GM19438 (cell line): ENCODE measurements around the gene ZNF862.
"Not testable (repeated sequence)": the region's sequence is repeated elsewhere in the genome, so short reads cannot be mapped to it uniquely, and the experiment has no call there.

Experiments used
- ATAC-seq: cut with Tn5 transposase; IDR thresholded peaks from one replicate; pipeline ENCODE4 v1.9.1; 2021; ENCODE audit warnings: low read depth; ENCODE audit not compliant: unreplicated experiment

Gene ZNF862

DNA sequence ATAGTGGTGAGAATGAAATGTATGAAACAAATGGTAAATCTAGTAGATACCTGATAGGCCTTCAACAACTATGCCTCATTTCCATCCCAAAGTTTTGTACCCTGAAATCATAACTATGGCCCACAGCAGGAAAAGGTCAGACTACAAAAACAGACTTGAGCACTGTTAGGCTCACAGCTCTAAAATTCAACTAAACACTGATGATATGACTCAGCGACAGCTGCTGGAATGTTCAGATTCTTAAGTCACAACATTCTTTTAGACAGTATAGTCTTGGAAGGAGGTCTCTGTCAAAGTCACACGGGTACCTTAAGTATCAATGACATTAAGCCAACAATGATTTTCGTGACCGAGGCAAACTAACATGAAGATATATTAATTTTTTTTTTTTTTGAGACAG, 74.0 kb downstream of the ZNF862 start:
- not testable (repeated sequence) for ATAC-seq
